Activated CD8-positive, alpha-beta T cell treated with anti-CD3 and anti-CD28 coated beads, Interleukin-2, amount 10 ng/mL, durations not matched to agents 7 days and 5 days (primary cell): ENCODE measurements around the gene STPG4. TPM values are rescaled to one million over a fixed set of nuclear protein-coding genes. Genes with fewer than 3 reads are reported as not detected.

Source experiments
- ATAC-seq: fragments of 150-1000 bp; cut with Tn5 transposase; one replicate; pipeline ENCODE4 v1.10.0; 2021; ENCODE audit warnings: moderate library complexity
- CTCF ChIA-PET: fragments of 350-600 bp; sonication (Branson Sonifier 250); formaldehyde crosslinking; loops from one replicate; lab custom pipeline; 2021; ENCODE audit warnings: antibody characterized with exemption; lab: Charles Lee
- POLR2A ChIA-PET: fragments of 350-600 bp; sonication (Branson Sonifier 250); formaldehyde crosslinking; loops from one replicate; lab custom pipeline; 2021; ENCODE audit warnings: antibody characterized with exemption; lab: Charles Lee
- DNase-seq: peaks from one replicate; pipeline ENCODE4 v3.0.0-alpha.2; 2020
- H3K27ac Mint-ChIP-seq: one replicate; pipeline ENCODE4 v1.8.0; 2021; ENCODE audit warnings: mild to moderate bottlenecking, mixed read lengths
- H3K27me3 Mint-ChIP-seq: one replicate; pipeline ENCODE4 v1.8.0; 2021; ENCODE audit warnings: low read depth, mixed read lengths
- H3K36me3 Mint-ChIP-seq: one replicate; pipeline ENCODE4 v1.8.0; 2021; ENCODE audit warnings: low read depth, mixed read lengths
- H3K4me1 Mint-ChIP-seq: one replicate; pipeline ENCODE4 v1.8.0; 2021; ENCODE audit warnings: low read depth, mixed read lengths
- H3K4me3 Mint-ChIP-seq: one replicate; pipeline ENCODE4 v1.8.0; 2021; ENCODE audit warnings: mild to moderate bottlenecking, mixed read lengths
- H3K9me3 Mint-ChIP-seq: one replicate; pipeline ENCODE4 v1.8.0; 2022; ENCODE audit warnings: mixed read lengths; ENCODE audit not compliant: insufficient read depth
- total RNA-seq, 2 experiments: library from RNA; stranded (reverse); gene quantifications; one replicate each; pipeline ENCODE4 v1.2.3, GENCODE V29; 2021

Gene STPG4
- total RNA-seq, 2 experiments from 2014 or later = 0.21 TPM; not detected in 1

GRCh38 chr2:47097563-47097962, 57.5 kb downstream of the STPG4 start:
- H3K36me3 Mint-ChIP-seq = no peaks in the 10 kb centered on the region
- no peak for ATAC-seq
- no peaks in the 10 kb centered on the region for H3K9me3 Mint-ChIP-seq

GRCh38 chr2:47096451-47096850, 58.7 kb downstream of the STPG4 start:
- no peaks in the 10 kb centered on the region for H3K36me3 Mint-ChIP-seq
- DNase-seq = no peak
- H3K9me3 Mint-ChIP-seq = no peaks in the 10 kb centered on the region
- no peak for ATAC-seq
- H3K4me1 Mint-ChIP-seq = no peaks in the 10 kb centered on the region
- peaks cover 13% of the 10 kb centered on the region for H3K27me3 Mint-ChIP-seq
- ChIA-PET POLR2A (no interaction called here), CTCF (no interaction called here)
- H3K27ac Mint-ChIP-seq = no peak overlapping the region
- no peak overlapping the region for H3K4me3 Mint-ChIP-seq

More at GRCh38 chr2:47097563-47097962, 57.5 kb downstream of the STPG4 start:
- no peak for DNase-seq
- no peak overlapping the region for H3K27ac Mint-ChIP-seq
- H3K27me3 Mint-ChIP-seq = peaks cover 11% of the 10 kb centered on the region
- H3K4me1 Mint-ChIP-seq = no peaks in the 10 kb centered on the region
- no peak overlapping the region for H3K4me3 Mint-ChIP-seq
- CTCF ChIA-PET = no interaction called here
- POLR2A ChIA-PET = no interaction called here

GRCh38 chr2:47095349-47096020, 59.6 kb downstream of the STPG4 start:
- no peak overlapping the region for H3K4me3 Mint-ChIP-seq
- peaks cover 8% of the 10 kb centered on the region for H3K27me3 Mint-ChIP-seq
- ChIA-PET CTCF (no interaction called here), POLR2A (no interaction called here)
- H3K4me1 Mint-ChIP-seq = no peaks in the 10 kb centered on the region
- no peak for DNase-seq
- H3K36me3 Mint-ChIP-seq = no peaks in the 10 kb centered on the region
- ATAC-seq = no peak
- no peak overlapping the region for H3K27ac Mint-ChIP-seq
- H3K9me3 Mint-ChIP-seq = no peaks in the 10 kb centered on the region

GRCh38 chr2:47094511-47095142, 60.5 kb downstream of the STPG4 start:
- DNase-seq (no peak), ATAC-seq (no peak)
- ChIA-PET CTCF (no interaction called here), POLR2A (no interaction called here)
- no peak overlapping the region for H3K27ac Mint-ChIP-seq
- peaks cover 8% of the 10 kb centered on the region for H3K27me3 Mint-ChIP-seq
- no peaks in the 10 kb centered on the region for H3K36me3 Mint-ChIP-seq
- no peak overlapping the region for H3K4me3 Mint-ChIP-seq
- H3K4me1 Mint-ChIP-seq = no peaks in the 10 kb centered on the region
- no peaks in the 10 kb centered on the region for H3K9me3 Mint-ChIP-seq

- ChIA-PET POLR2A (no interaction called here), CTCF (no interaction called here)
- Mint-ChIP-seq H3K27ac (no peak overlapping the region), H3K4me1 (no peaks in the 10 kb centered on the region), H3K9me3 (no peaks in the 10 kb centered on the region), H3K27me3 (peaks cover 9% of the 10 kb centered on the region), H3K4me3 (no peak overlapping the region), H3K36me3 (no peaks in the 10 kb centered on the region)
- ATAC-seq (no peak), DNase-seq (no peak)
Observed at GRCh38 chr2:47093626-47094025, 61.5 kb downstream of the STPG4 start.

GRCh38 chr2:47092465-47092864, 62.6 kb downstream of the STPG4 start:
- no peak overlapping the region for H3K27ac Mint-ChIP-seq
- no peak for DNase-seq
- H3K9me3 Mint-ChIP-seq = no peaks in the 10 kb centered on the region
- H3K27me3 Mint-ChIP-seq = peaks cover 9% of the 10 kb centered on the region
- H3K4me3 Mint-ChIP-seq = no peak overlapping the region
- CTCF ChIA-PET = no interaction called here
- POLR2A ChIA-PET = no interaction called here
- no peak for ATAC-seq
- no peaks in the 10 kb centered on the region for H3K4me1 Mint-ChIP-seq
- no peaks in the 10 kb centered on the region for H3K36me3 Mint-ChIP-seq

- Mint-ChIP-seq H3K4me1 (no peaks in the 10 kb centered on the region), H3K27ac (no peak overlapping the region), H3K36me3 (no peaks in the 10 kb centered on the region), H3K27me3 (peaks cover 8% of the 10 kb centered on the region), H3K4me3 (no peak overlapping the region), H3K9me3 (no peaks in the 10 kb centered on the region)
- ATAC-seq = no peak
- no peak for DNase-seq
- POLR2A ChIA-PET = interaction anchor here (0.7 kb wide), 1 partner anchor 62 kb away, joined by 3 read pairs; no protein-coding TSS in a partner anchor
- CTCF ChIA-PET = no interaction called here
Observed at GRCh38 chr2:47091118-47091517, 64.0 kb downstream of the STPG4 start.

GRCh38 chr2:47089083-47089464, 66.0 kb downstream of the STPG4 start:
- H3K4me3 Mint-ChIP-seq = no peak overlapping the region
- no peaks in the 10 kb centered on the region for H3K9me3 Mint-ChIP-seq
- ChIA-PET CTCF (no interaction called here), POLR2A (no interaction called here)
- no peaks in the 10 kb centered on the region for H3K4me1 Mint-ChIP-seq
- peaks cover 17% of the 10 kb centered on the region for H3K27me3 Mint-ChIP-seq
- DNase-seq (no peak), ATAC-seq (no peak)
- H3K27ac Mint-ChIP-seq = no peak overlapping the region
- H3K36me3 Mint-ChIP-seq = no peaks in the 10 kb centered on the region

GRCh38 chr2:47088371-47089082, 66.6 kb downstream of the STPG4 start:
- POLR2A ChIA-PET = no interaction called here

GRCh38 chr2:47087051-47087450, 68.1 kb downstream of the STPG4 start:
- H3K4me1 Mint-ChIP-seq = no peaks in the 10 kb centered on the region
- H3K9me3 Mint-ChIP-seq = no peaks in the 10 kb centered on the region
- ChIA-PET POLR2A (no interaction called here), CTCF (no interaction called here)
- no peak for ATAC-seq
- no peak for DNase-seq
- no peak overlapping the region for H3K27ac Mint-ChIP-seq
- no peaks in the 10 kb centered on the region for H3K36me3 Mint-ChIP-seq
- H3K4me3 Mint-ChIP-seq = no peak overlapping the region
- H3K27me3 Mint-ChIP-seq = peaks cover 15% of the 10 kb centered on the region

More at GRCh38 chr2:47088371-47089082, 66.6 kb downstream of the STPG4 start:
- Mint-ChIP-seq H3K4me1 (no peaks in the 10 kb centered on the region), H3K27me3 (peaks cover 17% of the 10 kb centered on the region), H3K27ac (no peak overlapping the region), H3K36me3 (no peaks in the 10 kb centered on the region), H3K9me3 (no peaks in the 10 kb centered on the region), H3K4me3 (no peak overlapping the region)
- DNase-seq = no peak
- no peak for ATAC-seq
- CTCF ChIA-PET = no interaction called here

- Mint-ChIP-seq H3K27ac (no peak overlapping the region), H3K4me1 (no peaks in the 10 kb centered on the region), H3K27me3 (peaks cover 12% of the 10 kb centered on the region), H3K9me3 (no peaks in the 10 kb centered on the region), H3K36me3 (no peaks in the 10 kb centered on the region), H3K4me3 (no peak overlapping the region)
- DNase-seq = no peak
- ATAC-seq = no peak
- CTCF ChIA-PET = no interaction called here
- POLR2A ChIA-PET = no interaction called here
Observed at GRCh38 chr2:47086571-47086970, 68.5 kb downstream of the STPG4 start.

- POLR2A ChIA-PET = no interaction called here
- no peaks in the 10 kb centered on the region for H3K36me3 Mint-ChIP-seq
- H3K4me3 Mint-ChIP-seq = no peak overlapping the region
- no peaks in the 10 kb centered on the region for H3K9me3 Mint-ChIP-seq
- CTCF ChIA-PET = no interaction called here
- H3K27me3 Mint-ChIP-seq = peaks cover 12% of the 10 kb centered on the region
- DNase-seq = no peak
- H3K4me1 Mint-ChIP-seq = no peaks in the 10 kb centered on the region
- no peak overlapping the region for H3K27ac Mint-ChIP-seq
- ATAC-seq = no peak
Observed at GRCh38 chr2:47086054-47086471, 69.0 kb downstream of the STPG4 start.
